Measurements from ENCODE around the gene ANKH. TPM values are rescaled to one million over a fixed set of nuclear protein-coding genes. Genes with fewer than 3 reads are reported as not detected.

ANKH gene
- total RNA-seq, 2 donors from 2014 or later: 93.8 to 94.1 TPM

GRCh38 chr5:14753292-14753691, 118.3 kb downstream of the ANKH start:
- intact Hi-C loops (cut with DNase I): no loop called here

GRCh38 chr5:14752497-14753071, 119.0 kb downstream of the ANKH start:
- intact Hi-C loops (cut with DNase I): no loop called here
- DNase-seq (ENCODE audit: low spot score): no peak

More at GRCh38 chr5:14753292-14753691, 118.3 kb downstream of the ANKH start:
- no peak for DNase-seq (ENCODE audit: low spot score)

GRCh38 chr5:14750712-14751111, 120.9 kb downstream of the ANKH start:
- intact Hi-C loops (cut with DNase I): no loop called here
- DNase-seq (ENCODE audit: low spot score): no peak

- intact Hi-C loops (cut with DNase I): no loop called here
Measured at GRCh38 chr5:14749579-14750101, 121.9 kb downstream of the ANKH start.

GRCh38 chr5:14748180-14748900, 123.2 kb downstream of the ANKH start:
- peak; percentile 89 for DNase-seq (ENCODE audit: low spot score)
- intact Hi-C loops (cut with DNase I): no loop called here

More at GRCh38 chr5:14749579-14750101, 121.9 kb downstream of the ANKH start:
- DNase-seq (ENCODE audit: low spot score): no peak

- DNase-seq (ENCODE audit: low spot score): no peak
- intact Hi-C loops (cut with DNase I): no loop called here
Measured at GRCh38 chr5:14745753-14746152, 125.8 kb downstream of the ANKH start.

- DNase-seq (ENCODE audit: low spot score): no peak
- intact Hi-C loops (cut with DNase I): no loop called here
Measured at GRCh38 chr5:14745188-14745563, 126.4 kb downstream of the ANKH start.

- intact Hi-C loops (cut with DNase I): no loop called here
Measured at GRCh38 chr5:14744296-14745187, 127.0 kb downstream of the ANKH start.

GRCh38 chr5:14743601-14744295, 127.8 kb downstream of the ANKH start:
- DNase-seq (ENCODE audit: low spot score): no peak
- intact Hi-C loops (cut with DNase I): no loop called here

More at GRCh38 chr5:14744296-14745187, 127.0 kb downstream of the ANKH start:
- DNase-seq (ENCODE audit: low spot score): no peak

GRCh38 chr5:14742498-14742897, 129.1 kb downstream of the ANKH start:
- intact Hi-C loops (cut with DNase I): no loop called here
- DNase-seq (ENCODE audit: low spot score): no peak

- intact Hi-C loops (cut with DNase I): no loop called here
Measured at GRCh38 chr5:14741801-14742440, 129.7 kb downstream of the ANKH start.

GRCh38 chr5:14741131-14741530, 130.4 kb downstream of the ANKH start:
- no peak for DNase-seq (ENCODE audit: low spot score)
- intact Hi-C loops (cut with DNase I): no loop called here

More at GRCh38 chr5:14741801-14742440, 129.7 kb downstream of the ANKH start:
- no peak for DNase-seq (ENCODE audit: low spot score)

GRCh38 chr5:14739981-14740380, 131.6 kb downstream of the ANKH start:
- intact Hi-C loops (cut with DNase I): no loop called here
- no peak for DNase-seq (ENCODE audit: low spot score)

- no peak for DNase-seq (ENCODE audit: low spot score)
- intact Hi-C loops (cut with DNase I): no loop called here
Measured at GRCh38 chr5:14739538-14739937, 132.0 kb downstream of the ANKH start.

GRCh38 chr5:14738050-14738449, 133.5 kb downstream of the ANKH start:
- intact Hi-C loops (cut with DNase I): no loop called here
- DNase-seq (ENCODE audit: low spot score): no peak

GRCh38 chr5:14737291-14737690, 134.3 kb downstream of the ANKH start:
- intact Hi-C loops (cut with DNase I): no loop called here
- no peak for DNase-seq (ENCODE audit: low spot score)

GRCh38 chr5:14735944-14736343, 135.6 kb downstream of the ANKH start:
- DNase-seq (ENCODE audit: low spot score): no peak
- intact Hi-C loops (cut with DNase I): no loop called here

- intact Hi-C loops (cut with DNase I): loop anchor here in 1 of 2 donors (5.0 kb wide), 1 partner anchor 273 kb away; no protein-coding TSS in a partner anchor
- no peak for DNase-seq (ENCODE audit: low spot score)
Measured at GRCh38 chr5:14734396-14734795, 137.2 kb downstream of the ANKH start.

GRCh38 chr5:14733661-14734060, 137.9 kb downstream of the ANKH start:
- intact Hi-C loops (cut with DNase I): loop anchor here (2.0 to 5.0 kb wide), 2 partner anchors 31 to 274 kb away; no protein-coding TSS in a partner anchor
- no peak for DNase-seq (ENCODE audit: low spot score)
